ENCODE data around the gene PLXNC1.

The PLXNC1 gene

DNA sequence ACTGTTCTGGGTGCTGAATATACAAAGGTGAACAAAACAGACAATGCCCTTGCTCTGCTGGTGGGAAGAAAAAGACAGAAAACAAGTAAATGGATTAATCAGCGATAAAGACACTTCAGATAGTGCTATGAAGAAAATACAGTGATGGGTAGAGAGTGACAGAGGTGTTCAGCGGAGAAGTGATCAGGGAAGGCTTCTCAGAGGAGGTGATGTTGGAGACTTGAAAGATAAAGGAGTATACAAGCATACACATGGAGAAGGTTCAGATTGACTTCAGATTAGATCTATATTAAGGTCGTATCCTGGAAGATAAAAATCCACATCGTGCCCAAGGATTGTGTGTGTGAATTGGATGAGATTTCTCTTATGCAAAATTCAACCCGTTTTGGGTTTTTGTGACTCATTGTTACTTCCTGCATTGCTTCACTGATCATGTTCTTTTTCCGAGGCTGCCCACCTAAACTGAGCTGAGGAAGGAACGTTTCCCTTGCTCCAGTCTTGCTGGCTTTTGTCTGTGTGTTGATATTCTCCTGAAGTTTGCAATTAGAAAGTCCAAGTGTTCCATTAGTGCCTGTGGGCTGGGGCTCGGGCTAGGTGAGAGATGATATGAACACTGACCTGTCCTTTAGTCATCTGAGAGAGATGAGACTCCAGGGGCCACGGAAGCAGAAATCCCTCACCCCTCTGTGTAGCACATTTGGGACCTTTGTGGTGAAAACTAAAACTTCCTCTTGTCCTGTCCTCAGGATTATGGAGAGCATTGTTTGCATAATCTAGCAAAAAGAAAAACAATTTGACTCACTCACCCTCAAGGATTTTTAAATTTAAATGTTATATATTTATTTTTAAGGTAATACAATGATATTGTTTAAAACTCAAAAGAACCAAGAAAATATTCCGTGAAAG is 27.6 kb downstream of the PLXNC1 start:
- peaks cover 0 to 10% (median 7%) of the 10 kb centered on the region in 5 donors for H3K9me3 ChIP-seq (ENCODE audit: control insufficient read depth in 5 of 5, low read length in 5 of 5)

GRCh38 chr12:94178054-94178453 is 29.7 kb downstream of the PLXNC1 start:
- Histone ChIP-seq H3K9ac (ENCODE audit: low read length in 5 of 5) (no peak overlapping the region), H3K27me3 (ENCODE audit: control insufficient read depth in 5 of 5, insufficient read depth in 4 of 5, low read length in 5 of 5) (peaks cover 0 to 2% (median 0%) of the 10 kb centered on the region in 5 donors), H3K36me3 (ENCODE audit: control insufficient read depth in 5 of 5, insufficient read depth in 5 of 5, low read length in 5 of 5) (no peaks in the 10 kb centered on the region), H3K4me1 (ENCODE audit: control insufficient read depth in 5 of 5, insufficient read depth in 5 of 5, low read length in 5 of 5) (peaks cover 0 to 1% (median 0%) of the 10 kb centered on the region in 5 donors), H3K27ac (ENCODE audit: low read depth, low read length) (no peak overlapping the region), H3K9me3 (ENCODE audit: control insufficient read depth in 5 of 5, low read length in 5 of 5) (peaks cover 0 to 10% (median 7%) of the 10 kb centered on the region in 5 donors), H3K4me3 (ENCODE audit: low read depth in 1 of 5, low read length in 5 of 5) (no peak overlapping the region)

More for the DNA sequence above, 27.6 kb downstream of the PLXNC1 start:
- Histone ChIP-seq H3K4me3 (ENCODE audit: low read depth in 1 of 5, low read length in 5 of 5) (no peak overlapping the region), H3K36me3 (ENCODE audit: control insufficient read depth in 5 of 5, insufficient read depth in 5 of 5, low read length in 5 of 5) (no peaks in the 10 kb centered on the region), H3K4me1 (ENCODE audit: control insufficient read depth in 5 of 5, insufficient read depth in 5 of 5, low read length in 5 of 5) (peaks cover 0 to 2% (median 0%) of the 10 kb centered on the region in 5 donors), H3K9ac (ENCODE audit: low read length in 5 of 5) (no peak overlapping the region), H3K27ac (ENCODE audit: low read depth, low read length) (no peak overlapping the region), H3K27me3 (ENCODE audit: control insufficient read depth in 5 of 5, insufficient read depth in 4 of 5, low read length in 5 of 5) (peaks cover 0 to 2% (median 0%) of the 10 kb centered on the region in 5 donors)

DNA sequence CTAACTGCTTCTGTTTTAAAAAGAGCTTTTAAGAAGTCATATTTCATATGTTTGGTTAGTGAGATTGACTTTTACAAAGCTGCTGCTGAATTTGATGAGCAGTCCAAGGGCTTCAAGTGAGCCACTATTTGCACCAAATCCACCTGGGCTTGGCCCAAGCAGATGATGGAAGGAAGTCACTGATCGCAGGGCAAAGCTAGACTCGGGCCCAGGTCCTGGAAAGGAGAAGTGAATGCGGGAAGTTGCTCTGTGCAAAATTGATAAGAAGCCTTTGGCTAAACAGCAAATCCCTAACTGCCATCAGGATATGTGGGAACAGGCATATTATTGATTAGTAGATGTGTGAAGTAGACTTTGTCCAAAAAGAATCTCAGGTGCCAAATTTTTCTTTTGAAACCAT is 30.5 kb downstream of the PLXNC1 start:
- Histone ChIP-seq H3K9ac (ENCODE audit: low read length in 5 of 5) (no peak overlapping the region), H3K4me3 (ENCODE audit: low read depth in 1 of 5, low read length in 5 of 5) (no peak overlapping the region), H3K27me3 (ENCODE audit: control insufficient read depth in 5 of 5, insufficient read depth in 4 of 5, low read length in 5 of 5) (peaks cover 0 to 2% (median 0%) of the 10 kb centered on the region in 5 donors), H3K36me3 (ENCODE audit: control insufficient read depth in 5 of 5, insufficient read depth in 5 of 5, low read length in 5 of 5) (no peaks in the 10 kb centered on the region), H3K4me1 (ENCODE audit: control insufficient read depth in 5 of 5, insufficient read depth in 5 of 5, low read length in 5 of 5) (no peaks in the 10 kb centered on the region), H3K9me3 (ENCODE audit: control insufficient read depth in 5 of 5, low read length in 5 of 5) (peaks cover 0 to 10% (median 7%) of the 10 kb centered on the region in 5 donors), H3K27ac (ENCODE audit: low read depth, low read length) (no peak overlapping the region)

GRCh38 chr12:94179723-94180122 is 31.3 kb downstream of the PLXNC1 start:
- peaks cover 0 to 10% (median 7%) of the 10 kb centered on the region in 5 donors for H3K9me3 ChIP-seq (ENCODE audit: control insufficient read depth in 5 of 5, low read length in 5 of 5)
- H3K27ac ChIP-seq (ENCODE audit: low read depth, low read length): no peak overlapping the region
- peaks cover 0 to 2% (median 0%) of the 10 kb centered on the region in 5 donors for H3K27me3 ChIP-seq (ENCODE audit: control insufficient read depth in 5 of 5, insufficient read depth in 4 of 5, low read length in 5 of 5)

GRCh38 chr12:94180558-94181296 is 32.4 kb downstream of the PLXNC1 start:
- Histone ChIP-seq H3K9me3 (ENCODE audit: control insufficient read depth in 5 of 5, low read length in 5 of 5) (peaks cover 0 to 10% (median 7%) of the 10 kb centered on the region in 5 donors), H3K36me3 (ENCODE audit: control insufficient read depth in 5 of 5, insufficient read depth in 5 of 5, low read length in 5 of 5) (no peaks in the 10 kb centered on the region), H3K27ac (ENCODE audit: low read depth, low read length) (no peak overlapping the region), H3K4me1 (ENCODE audit: control insufficient read depth in 5 of 5, insufficient read depth in 5 of 5, low read length in 5 of 5) (no peaks in the 10 kb centered on the region), H3K9ac (ENCODE audit: low read length in 5 of 5) (no peak overlapping the region), H3K4me3 (ENCODE audit: low read depth in 1 of 5, low read length in 5 of 5) (no peak overlapping the region), H3K27me3 (ENCODE audit: control insufficient read depth in 5 of 5, insufficient read depth in 4 of 5, low read length in 5 of 5) (no peaks in the 10 kb centered on the region)

More at GRCh38 chr12:94179723-94180122, 31.3 kb downstream of the PLXNC1 start:
- no peak overlapping the region for H3K4me3 ChIP-seq (ENCODE audit: low read depth in 1 of 5, low read length in 5 of 5)
- H3K36me3 ChIP-seq (ENCODE audit: control insufficient read depth in 5 of 5, insufficient read depth in 5 of 5, low read length in 5 of 5): no peaks in the 10 kb centered on the region
- H3K4me1 ChIP-seq (ENCODE audit: control insufficient read depth in 5 of 5, insufficient read depth in 5 of 5, low read length in 5 of 5): no peaks in the 10 kb centered on the region
- no peak overlapping the region for H3K9ac ChIP-seq (ENCODE audit: low read length in 5 of 5)

- H3K27ac ChIP-seq (ENCODE audit: low read depth, low read length): no peak overlapping the region
- no peaks in the 10 kb centered on the region for H3K36me3 ChIP-seq (ENCODE audit: control insufficient read depth in 5 of 5, insufficient read depth in 5 of 5, low read length in 5 of 5)
- no peaks in the 10 kb centered on the region for H3K4me1 ChIP-seq (ENCODE audit: control insufficient read depth in 5 of 5, insufficient read depth in 5 of 5, low read length in 5 of 5)
- no peak overlapping the region for H3K4me3 ChIP-seq (ENCODE audit: low read depth in 1 of 5, low read length in 5 of 5)
- peaks cover 0 to 2% (median 0%) of the 10 kb centered on the region in 5 donors for H3K27me3 ChIP-seq (ENCODE audit: control insufficient read depth in 5 of 5, insufficient read depth in 4 of 5, low read length in 5 of 5)
- H3K9me3 ChIP-seq (ENCODE audit: control insufficient read depth in 5 of 5, low read length in 5 of 5): peaks cover 0 to 3% (median 1%) of the 10 kb centered on the region in 5 donors
- H3K9ac ChIP-seq (ENCODE audit: low read length in 5 of 5): no peak overlapping the region
Measured at GRCh38 chr12:94182986-94183707, 34.8 kb downstream of the PLXNC1 start.

GRCh38 chr12:94183708-94184379 is 35.5 kb downstream of the PLXNC1 start:
- Histone ChIP-seq H3K4me3 (ENCODE audit: low read depth in 1 of 5, low read length in 5 of 5) (no peak overlapping the region), H3K9ac (ENCODE audit: low read length in 5 of 5) (peak overlapping the region in 1 of 5 donors; percentile 26), H3K4me1 (ENCODE audit: control insufficient read depth in 5 of 5, insufficient read depth in 5 of 5, low read length in 5 of 5) (no peaks in the 10 kb centered on the region), H3K36me3 (ENCODE audit: control insufficient read depth in 5 of 5, insufficient read depth in 5 of 5, low read length in 5 of 5) (no peaks in the 10 kb centered on the region), H3K27me3 (ENCODE audit: control insufficient read depth in 5 of 5, insufficient read depth in 4 of 5, low read length in 5 of 5) (peaks cover 0 to 2% (median 0%) of the 10 kb centered on the region in 5 donors), H3K9me3 (ENCODE audit: control insufficient read depth in 5 of 5, low read length in 5 of 5) (no peaks in the 10 kb centered on the region), H3K27ac (ENCODE audit: low read depth, low read length) (no peak overlapping the region)

DNA sequence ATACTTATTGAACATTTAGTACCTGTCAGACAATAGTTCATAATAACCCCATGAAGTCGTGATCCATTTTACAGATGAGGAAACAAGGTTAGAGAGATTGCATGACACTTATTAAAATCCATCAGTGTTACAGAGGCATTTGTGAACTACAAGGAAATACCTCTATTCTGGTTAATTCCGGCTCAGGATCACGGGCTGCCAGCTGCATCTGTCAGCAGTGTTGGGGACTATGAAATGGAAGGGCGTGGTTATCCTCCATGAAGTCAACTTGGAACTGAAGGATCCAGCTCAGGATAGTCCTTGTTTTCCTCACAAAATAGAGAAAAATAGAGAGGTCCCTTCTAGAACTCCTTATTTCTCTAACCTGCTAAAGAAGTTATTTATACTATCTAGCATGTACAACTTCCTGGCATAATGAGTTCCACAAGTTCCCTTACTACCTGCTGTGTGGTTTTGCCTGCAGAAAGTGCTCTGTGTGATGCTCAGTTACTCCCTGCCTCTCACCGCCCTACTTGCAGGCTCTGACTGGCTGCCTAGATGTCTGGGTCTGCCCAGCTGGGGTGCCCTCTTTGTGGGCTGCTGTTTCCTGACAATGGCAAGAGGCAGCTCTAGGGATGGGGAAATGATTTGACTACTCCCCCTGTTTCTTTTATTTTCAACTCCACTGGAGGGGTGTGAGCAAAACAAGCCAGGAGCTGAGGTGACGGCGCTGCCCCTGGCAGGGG is 36.8 kb downstream of the PLXNC1 start:
- Histone ChIP-seq H3K27me3 (ENCODE audit: control insufficient read depth in 5 of 5, insufficient read depth in 4 of 5, low read length in 5 of 5) (peaks cover 0 to 2% (median 0%) of the 10 kb centered on the region in 5 donors), H3K9me3 (ENCODE audit: control insufficient read depth in 5 of 5, low read length in 5 of 5) (no peaks in the 10 kb centered on the region), H3K36me3 (ENCODE audit: control insufficient read depth in 5 of 5, insufficient read depth in 5 of 5, low read length in 5 of 5) (no peaks in the 10 kb centered on the region), H3K27ac (ENCODE audit: low read depth, low read length) (no peak overlapping the region), H3K9ac (ENCODE audit: low read length in 5 of 5) (no peak overlapping the region), H3K4me3 (ENCODE audit: low read depth in 1 of 5, low read length in 5 of 5) (no peak overlapping the region), H3K4me1 (ENCODE audit: control insufficient read depth in 5 of 5, insufficient read depth in 5 of 5, low read length in 5 of 5) (no peaks in the 10 kb centered on the region)

- Histone ChIP-seq H3K4me1 (ENCODE audit: control insufficient read depth in 5 of 5, insufficient read depth in 5 of 5, low read length in 5 of 5) (no peaks in the 10 kb centered on the region), H3K4me3 (ENCODE audit: low read depth in 1 of 5, low read length in 5 of 5) (no peak overlapping the region), H3K9ac (ENCODE audit: low read length in 5 of 5) (no peak overlapping the region), H3K9me3 (ENCODE audit: control insufficient read depth in 5 of 5, low read length in 5 of 5) (peaks cover 0 to 3% (median 0%) of the 10 kb centered on the region in 5 donors), H3K36me3 (ENCODE audit: control insufficient read depth in 5 of 5, insufficient read depth in 5 of 5, low read length in 5 of 5) (no peaks in the 10 kb centered on the region), H3K27me3 (ENCODE audit: control insufficient read depth in 5 of 5, insufficient read depth in 4 of 5, low read length in 5 of 5) (peaks cover 0 to 2% (median 0%) of the 10 kb centered on the region in 5 donors), H3K27ac (ENCODE audit: low read depth, low read length) (no peak overlapping the region)
Measured at GRCh38 chr12:94185801-94186200, 37.4 kb downstream of the PLXNC1 start.

Measured in subcutaneous abdominal adipose tissue (tissue), 5 donors.